Astrocyte (in vitro differentiated cells and primary cell): ENCODE data around the gene ZNF516. TPM values are rescaled to one million over a fixed set of nuclear protein-coding genes. Genes with fewer than 3 reads are reported as not detected.

Experiments
- DNase-seq: peaks from one replicate; pipeline ENCODE4 v3.0.0-alpha.2; 2010; ENCODE audit warnings: low read depth
- FAIRE-seq: peaks from 2 replicates; lab custom pipeline; 2011; peaks lifted over from hg19 to GRCh38; lab: Jason Lieb, UNC
- H2AFZ ChIP-seq: 2 replicates; pipeline ENCODE4 v1.6.0; 2012; ENCODE audit warnings: low read depth, low read length, inconsistent platforms
- H3K27ac ChIP-seq: 2 replicates; pipeline ENCODE4 v1.5.1; 2011; ENCODE audit warnings: low read depth, low read length, inconsistent platforms
- H3K27me3 ChIP-seq: 2 replicates; pipeline ENCODE4 v1.6.0; 2011; ENCODE audit warnings: low read length, inconsistent platforms; ENCODE audit not compliant: insufficient read depth
- H3K36me3 ChIP-seq: 2 replicates; pipeline ENCODE4 v1.5.1; 2011; ENCODE audit warnings: low read length, inconsistent platforms; ENCODE audit not compliant: insufficient read depth
- H3K4me1 ChIP-seq: 2 replicates; pipeline ENCODE4 v1.5.1; 2011; ENCODE audit warnings: low read length, inconsistent platforms; ENCODE audit not compliant: insufficient read depth
- H3K4me2 ChIP-seq: 2 replicates; pipeline ENCODE4 v1.6.0; 2012; ENCODE audit warnings: low read length, inconsistent platforms
- H3K4me3 ChIP-seq: 2 replicates; pipeline ENCODE4 v1.5.1; 2011; ENCODE audit warnings: low read depth, mild to moderate bottlenecking, low read length, inconsistent platforms; ENCODE audit not compliant: insufficient read depth
- H3K79me2 ChIP-seq: 2 replicates; pipeline ENCODE4 v1.6.0; 2012; ENCODE audit warnings: mild to moderate bottlenecking, low read length, inconsistent platforms; ENCODE audit not compliant: insufficient read depth
- H3K9ac ChIP-seq: 2 replicates; pipeline ENCODE4 v1.6.0; 2012; ENCODE audit warnings: mild to moderate bottlenecking, low read length, inconsistent platforms
- H3K9me3 ChIP-seq: 2 replicates; pipeline ENCODE4 v1.5.1; 2012; ENCODE audit warnings: low read depth, mild to moderate bottlenecking, low read length, inconsistent platforms; ENCODE audit not compliant: insufficient read depth
- H4K20me1 ChIP-seq: 2 replicates; pipeline ENCODE4 v1.6.0; 2012; ENCODE audit warnings: low read length, inconsistent platforms; ENCODE audit not compliant: insufficient read depth
- H3K27ac Mint-ChIP-seq: one replicate; pipeline ENCODE4 v1.8.0; 2021; ENCODE audit warnings: mild to moderate bottlenecking, mixed read lengths; ENCODE audit not compliant: unreplicated experiment
- H3K27me3 Mint-ChIP-seq: one replicate; pipeline ENCODE4 v1.8.0; 2021; ENCODE audit warnings: low read depth, mixed read lengths; ENCODE audit not compliant: unreplicated experiment
- H3K36me3 Mint-ChIP-seq: one replicate; pipeline ENCODE4 v1.8.0; 2021; ENCODE audit warnings: low read depth, mixed read lengths; ENCODE audit not compliant: unreplicated experiment
- H3K4me1 Mint-ChIP-seq: one replicate; pipeline ENCODE4 v1.8.0; 2021; ENCODE audit warnings: low read depth, mixed read lengths; ENCODE audit not compliant: unreplicated experiment
- H3K4me3 Mint-ChIP-seq: one replicate; pipeline ENCODE4 v1.8.0; 2021; ENCODE audit warnings: mild to moderate bottlenecking, moderate library complexity, mixed read lengths; ENCODE audit not compliant: unreplicated experiment
- H3K9me3 Mint-ChIP-seq: one replicate; pipeline ENCODE4 v1.8.0; 2021; ENCODE audit warnings: mild to moderate bottlenecking, mixed read lengths; ENCODE audit not compliant: unreplicated experiment
- CTCF ChIP-seq: IDR thresholded peaks from 2 replicates; pipeline ENCODE4 v1.5.1; 2011; ENCODE audit warnings: low read depth, mild to moderate bottlenecking, inconsistent platforms, low read length, moderate library complexity; ENCODE audit not compliant: insufficient read depth
- EZH2 ChIP-seq: IDR thresholded peaks from 2 replicates; pipeline ENCODE4 v1.6.1; 2012; ENCODE audit warnings: mild to moderate bottlenecking, low read length, inconsistent platforms; ENCODE audit not compliant: insufficient read depth
- total RNA-seq: library from RNA; stranded (reverse); gene quantifications from 2 replicates; pipeline ENCODE4 v1.2.1, GENCODE V29; 2021

Gene ZNF516
- total RNA-seq, 1 donor from 2014 or later: 59.8 TPM

GRCh38 chr18:76323891-76324290, 171.2 kb downstream of the ZNF516 start:
- Histone ChIP-seq H4K20me1 (no peaks in the 10 kb centered on the region), H2AFZ (no peak overlapping the region), H3K79me2 (no peaks in the 10 kb centered on the region), H3K4me2 (no peak overlapping the region), H3K4me1 (no peaks in the 10 kb centered on the region), H3K27ac (no peak overlapping the region), H3K36me3 (no peaks in the 10 kb centered on the region), H3K9ac (no peak overlapping the region), H3K9me3 (no peaks in the 10 kb centered on the region), H3K4me3 (no peak overlapping the region), H3K27me3 (no peaks in the 10 kb centered on the region)
- FAIRE-seq (no peak), DNase-seq (no peak)
- Mint-ChIP-seq H3K27me3 (peaks cover 2% of the 10 kb centered on the region), H3K9me3 (peaks cover 8% of the 10 kb centered on the region), H3K36me3 (no peaks in the 10 kb centered on the region), H3K27ac (no peak overlapping the region), H3K4me1 (no peaks in the 10 kb centered on the region), H3K4me3 (no peak overlapping the region)
- TF ChIP-seq EZH2: no peak
- TF ChIP-seq CTCF: no peak

- no peaks in the 10 kb centered on the region for H3K27me3 ChIP-seq
- no peaks in the 10 kb centered on the region for H3K4me1 ChIP-seq
- DNase-seq (no peak), FAIRE-seq (no peak)
- Mint-ChIP-seq H3K27ac (no peak overlapping the region), H3K4me1 (no peaks in the 10 kb centered on the region), H3K36me3 (no peaks in the 10 kb centered on the region), H3K9me3 (peaks cover 8% of the 10 kb centered on the region), H3K4me3 (no peak overlapping the region), H3K27me3 (peaks cover 2% of the 10 kb centered on the region)
- no peak for TF ChIP-seq CTCF
- TF ChIP-seq EZH2: no peak
- no peak overlapping the region for H3K4me2 ChIP-seq
- H3K4me3 ChIP-seq: no peak overlapping the region
- no peaks in the 10 kb centered on the region for H3K79me2 ChIP-seq
- no peak overlapping the region for H3K27ac ChIP-seq
- H3K9me3 ChIP-seq: no peaks in the 10 kb centered on the region
- no peaks in the 10 kb centered on the region for H4K20me1 ChIP-seq
- H3K36me3 ChIP-seq: no peaks in the 10 kb centered on the region
- no peak overlapping the region for H3K9ac ChIP-seq
- no peak overlapping the region for H2AFZ ChIP-seq
Observed at GRCh38 chr18:76322686-76323085, 172.4 kb downstream of the ZNF516 start.

GRCh38 chr18:76319366-76319765, 175.7 kb downstream of the ZNF516 start:
- FAIRE-seq (no peak), DNase-seq (no peak)
- Histone ChIP-seq H3K9ac (no peak overlapping the region), H4K20me1 (no peaks in the 10 kb centered on the region), H3K4me2 (no peak overlapping the region), H3K4me1 (no peaks in the 10 kb centered on the region), H3K79me2 (no peaks in the 10 kb centered on the region), H3K9me3 (no peaks in the 10 kb centered on the region), H3K27ac (no peak overlapping the region), H3K4me3 (no peak overlapping the region), H2AFZ (no peak overlapping the region), H3K36me3 (no peaks in the 10 kb centered on the region), H3K27me3 (no peaks in the 10 kb centered on the region)
- H3K36me3 Mint-ChIP-seq: no peaks in the 10 kb centered on the region
- no peak overlapping the region for H3K27ac Mint-ChIP-seq
- no peak for TF ChIP-seq CTCF
- no peak for TF ChIP-seq EZH2
- H3K4me1 Mint-ChIP-seq: no peaks in the 10 kb centered on the region
- H3K9me3 Mint-ChIP-seq: no peaks in the 10 kb centered on the region
- H3K4me3 Mint-ChIP-seq: no peak overlapping the region
- H3K27me3 Mint-ChIP-seq: no peaks in the 10 kb centered on the region
